Measurements from ENCODE around the gene OSBPL5. TPM values are rescaled to one million over a fixed set of nuclear protein-coding genes. Genes with fewer than 3 reads are reported as not detected.
"Not testable (repeated sequence)": the region's sequence is repeated elsewhere in the genome, so short reads cannot be mapped to it uniquely, and the experiment has no call there.

OSBPL5 gene
- total RNA-seq, 1 experiment from 2014 or later, result 16.1 TPM

- Histone ChIP-seq H3K14ac (ENCODE audit: insufficient read depth, low read length) (no peak overlapping the region), H3K4me2 (ENCODE audit: insufficient read depth, insufficient read length, low read length) (no peak overlapping the region), H4K20me1 (ENCODE audit: control insufficient read depth, insufficient read depth, insufficient read length) (no peaks in the 10 kb centered on the region), H3K23me2 (ENCODE audit: insufficient read length, low read depth, low read length, poor library complexity, severe bottlenecking) (no peaks in the 10 kb centered on the region), H3K27me3 (ENCODE audit: insufficient read depth, low read length) (no peaks in the 10 kb centered on the region), H3T11ph (ENCODE audit: low read length) (no peak overlapping the region), H2BK12ac (ENCODE audit: insufficient read length, low read depth, low read length) (no peak overlapping the region), H2AK5ac (ENCODE audit: insufficient read length, low read length) (no peak overlapping the region), H3K18ac (ENCODE audit: insufficient read length, low read depth, low read length) (no peak overlapping the region), H4K8ac (replicated peaks; ENCODE audit: insufficient read length, low read depth, low read length) (no peak overlapping the region), H4K5ac (ENCODE audit: insufficient read length, low read depth, low read length) (no peak overlapping the region), H3K23ac (ENCODE audit: insufficient read length, low read depth, low read length) (no peak overlapping the region), H3K79me2 (ENCODE audit: insufficient read depth, low read length) (no peaks in the 10 kb centered on the region), H3K4ac (ENCODE audit: low read depth, low read length) (no peak overlapping the region), H2BK15ac (ENCODE audit: low read depth, low read length) (no peak overlapping the region), H3K27ac (ENCODE audit: insufficient read length, low read depth, low read length) (no peak overlapping the region), H4K91ac (ENCODE audit: insufficient read length, low read depth, low read length) (no peak overlapping the region), H2BK20ac (ENCODE audit: low read depth, low read length, poor library complexity, severe bottlenecking) (no peak overlapping the region), H2BK5ac (ENCODE audit: insufficient read length, low read length) (no peak overlapping the region), H3K9me3 (ENCODE audit: control insufficient read depth, low read depth, low read length) (peaks cover 13% of the 10 kb centered on the region), H3K9ac (ENCODE audit: extremely low read depth, insufficient read length, low read length) (no peak overlapping the region), H2AFZ (ENCODE audit: low read length) (no peak overlapping the region), H2BK120ac (ENCODE audit: low read depth, low read length, poor library complexity, severe bottlenecking) (no peak overlapping the region), H3K79me1 (ENCODE audit: insufficient read depth, low read depth, low read length, poor library complexity, severe bottlenecking) (no peaks in the 10 kb centered on the region), H3K56ac (ENCODE audit: insufficient read length, low read depth, low read length) (no peak overlapping the region), H3K4me1 (ENCODE audit: insufficient read depth, low read length) (no peaks in the 10 kb centered on the region)
- Mint-ChIP-seq H3K9me3 (peaks cover 51 to 58% of the 10 kb centered on the region in 2 experiments), H3K36me3 (ENCODE audit: insufficient read depth in 1 of 3, low read depth in 3 of 3) (peaks cover 48 to 69% (median 67%) of the 10 kb centered on the region in 3 experiments), H3K4me1 (peaks cover 0 to 6% of the 10 kb centered on the region in 2 experiments; a peak in 1 of 4 replicates), H3K4me3 (no peak overlapping the region), H3K27ac (no peak overlapping the region), H3K27me3 (ENCODE audit: low read depth) (peaks cover 2% of the 10 kb centered on the region; the same call in 1 of the 2 replicates)
- DNase-seq, result no peak
- TF ChIP-seq CTCF (conservative IDR thresholded peaks at IDR 0.05), result no peak
- WGBS (ENCODE audit: extremely low coverage, insufficient read length, low lambda C conversion rate), result no CpG with 5 or more reads among the region's 3 CpGs
These were observed 49.8 kb downstream of the OSBPL5 start for GRCh38 chr11:3115321-3115720.

- not testable (repeated sequence) for H3K27me3 ChIP-seq (ENCODE audit: insufficient read depth, low read length); H3K56ac ChIP-seq (ENCODE audit: insufficient read length, low read depth, low read length); H3K79me1 ChIP-seq (ENCODE audit: insufficient read depth, low read depth, low read length, poor library complexity, severe bottlenecking); H2AFZ ChIP-seq (ENCODE audit: low read length); H4K5ac ChIP-seq (ENCODE audit: insufficient read length, low read depth, low read length); H3K4me1 ChIP-seq (ENCODE audit: insufficient read depth, low read length); H3K4me2 ChIP-seq (ENCODE audit: insufficient read depth, insufficient read length, low read length); H3K18ac ChIP-seq (ENCODE audit: insufficient read length, low read depth, low read length); H3K23ac ChIP-seq (ENCODE audit: insufficient read length, low read depth, low read length); H3K23me2 ChIP-seq (ENCODE audit: insufficient read length, low read depth, low read length, poor library complexity, severe bottlenecking); H3K9ac ChIP-seq (ENCODE audit: extremely low read depth, insufficient read length, low read length); H4K20me1 ChIP-seq (ENCODE audit: control insufficient read depth, insufficient read depth, insufficient read length); H3K4me3 Mint-ChIP-seq; H2BK5ac ChIP-seq (ENCODE audit: insufficient read length, low read length); H3K4ac ChIP-seq (ENCODE audit: low read depth, low read length); H3K27me3 Mint-ChIP-seq (ENCODE audit: low read depth); DNase-seq; H3K27ac Mint-ChIP-seq; H4K91ac ChIP-seq (ENCODE audit: insufficient read length, low read depth, low read length); H2BK120ac ChIP-seq (ENCODE audit: low read depth, low read length, poor library complexity, severe bottlenecking); H2BK20ac ChIP-seq (ENCODE audit: low read depth, low read length, poor library complexity, severe bottlenecking); H2BK15ac ChIP-seq (ENCODE audit: low read depth, low read length); H3T11ph ChIP-seq (ENCODE audit: low read length); H2BK12ac ChIP-seq (ENCODE audit: insufficient read length, low read depth, low read length); H3K14ac ChIP-seq (ENCODE audit: insufficient read depth, low read length); H4K8ac ChIP-seq (replicated peaks; ENCODE audit: insufficient read length, low read depth, low read length); H3K79me2 ChIP-seq (ENCODE audit: insufficient read depth, low read length); H3K27ac ChIP-seq (ENCODE audit: insufficient read length, low read depth, low read length); H2AK5ac ChIP-seq (ENCODE audit: insufficient read length, low read length)
- H3K4me1 Mint-ChIP-seq, result peaks cover 9 to 16% of the 10 kb centered on the region in 2 experiments
- peaks cover 54 to 67% (median 65%) of the 10 kb centered on the region in 3 experiments for H3K36me3 Mint-ChIP-seq (ENCODE audit: insufficient read depth in 1 of 3, low read depth in 3 of 3)
- peaks cover 13% of the 10 kb centered on the region for H3K9me3 ChIP-seq (ENCODE audit: control insufficient read depth, low read depth, low read length)
- H3K9me3 Mint-ChIP-seq, result peaks cover 51 to 58% of the 10 kb centered on the region in 2 experiments
These were observed 51.4 kb downstream of the OSBPL5 start for GRCh38 chr11:3113661-3114060.
